Measurements from ENCODE around the gene ADRB2.

DNA sequence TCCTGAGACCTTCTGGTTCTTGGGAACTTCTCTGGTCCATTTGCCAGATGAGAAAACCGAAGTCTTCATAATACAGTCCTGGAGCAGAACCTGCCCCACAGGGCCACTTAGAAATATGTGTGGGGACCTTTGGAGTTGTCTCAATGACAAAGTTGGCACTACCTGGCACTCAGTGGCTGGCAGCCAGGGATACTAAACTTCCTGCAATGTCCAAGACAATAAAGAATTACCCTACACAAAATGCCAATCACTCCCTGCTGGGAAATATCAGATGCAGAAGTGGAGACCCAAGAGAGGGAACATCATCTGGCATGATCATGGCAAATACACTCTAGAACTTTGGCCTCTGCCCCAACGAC is 29.6 kb downstream of the ADRB2 start:
- TF ChIP-seq POLR2A (IDR thresholded peaks at IDR 0.05; ENCODE audit: low read depth, low read length): no peak
- TF ChIP-seq CTCF (IDR thresholded peaks at IDR 0.05 in 2 of 3, conservative IDR thresholded peaks at IDR 0.05 in 1 of 3; ENCODE audit: control insufficient read depth in 2 of 3, extremely low read depth in 1 of 3, insufficient read depth in 1 of 3, low read depth in 3 of 3, low read length in 3 of 3): no peak
- no peak for TF ChIP-seq RAD51 (IDR thresholded peaks at IDR 0.05)
- TF ChIP-seq POLR2AphosphoS5 (IDR thresholded peaks at IDR 0.05; ENCODE audit: low read length): no peak
- TF ChIP-seq RAD21 (IDR thresholded peaks at IDR 0.05; ENCODE audit: insufficient read depth, low read depth, low read length): no peak
- no peak for TF ChIP-seq SPI1 (IDR thresholded peaks at IDR 0.05; ENCODE audit: borderline replicate concordance, insufficient read depth, low read depth, low read length)
- TF ChIP-seq EZH2 (IDR thresholded peaks at IDR 0.05; ENCODE audit: borderline replicate concordance, control insufficient read depth, low read depth, low read length): no peak
- no peak for TF ChIP-seq ETV6 (conservative IDR thresholded peaks at IDR 0.05 in 1 of 2, IDR thresholded peaks at IDR 0.05 in 1 of 2; ENCODE audit: borderline replicate concordance in 1 of 2, low read depth in 1 of 2)
- no peak for TF ChIP-seq NFYB (IDR thresholded peaks at IDR 0.05; ENCODE audit: insufficient read depth, low read depth, low read length)
- TF ChIP-seq YY1 (IDR thresholded peaks at IDR 0.05; ENCODE audit: low read depth, low read length): no peak
- no peak for TF ChIP-seq CEBPB (IDR thresholded peaks at IDR 0.05; ENCODE audit: borderline replicate concordance in 1 of 2, low read depth in 2 of 2, low read length in 2 of 2)
- TF ChIP-seq, protein P1, sequence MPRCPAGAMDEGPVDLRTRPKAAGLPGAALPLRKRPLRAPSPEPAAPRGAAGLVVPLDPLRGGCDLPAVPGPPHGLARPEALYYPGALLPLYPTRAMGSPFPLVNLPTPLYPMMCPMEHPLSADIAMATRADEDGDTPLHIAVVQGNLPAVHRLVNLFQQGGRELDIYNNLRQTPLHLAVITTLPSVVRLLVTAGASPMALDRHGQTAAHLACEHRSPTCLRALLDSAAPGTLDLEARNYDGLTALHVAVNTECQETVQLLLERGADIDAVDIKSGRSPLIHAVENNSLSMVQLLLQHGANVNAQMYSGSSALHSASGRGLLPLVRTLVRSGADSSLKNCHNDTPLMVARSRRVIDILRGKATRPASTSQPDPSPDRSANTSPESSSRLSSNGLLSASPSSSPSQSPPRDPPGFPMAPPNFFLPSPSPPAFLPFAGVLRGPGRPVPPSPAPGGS (IDR thresholded peaks at IDR 0.05; ENCODE audit: borderline replicate concordance, insufficient read depth, low read depth, low read length, poor library complexity, severe bottlenecking): no peak
- TF ChIP-seq HCFC1 (IDR thresholded peaks at IDR 0.05; ENCODE audit: low read length): no peak

Measured in GM12878 (cell line).